Measurements from ENCODE around the gene NUDT2.

The NUDT2 gene

DNA sequence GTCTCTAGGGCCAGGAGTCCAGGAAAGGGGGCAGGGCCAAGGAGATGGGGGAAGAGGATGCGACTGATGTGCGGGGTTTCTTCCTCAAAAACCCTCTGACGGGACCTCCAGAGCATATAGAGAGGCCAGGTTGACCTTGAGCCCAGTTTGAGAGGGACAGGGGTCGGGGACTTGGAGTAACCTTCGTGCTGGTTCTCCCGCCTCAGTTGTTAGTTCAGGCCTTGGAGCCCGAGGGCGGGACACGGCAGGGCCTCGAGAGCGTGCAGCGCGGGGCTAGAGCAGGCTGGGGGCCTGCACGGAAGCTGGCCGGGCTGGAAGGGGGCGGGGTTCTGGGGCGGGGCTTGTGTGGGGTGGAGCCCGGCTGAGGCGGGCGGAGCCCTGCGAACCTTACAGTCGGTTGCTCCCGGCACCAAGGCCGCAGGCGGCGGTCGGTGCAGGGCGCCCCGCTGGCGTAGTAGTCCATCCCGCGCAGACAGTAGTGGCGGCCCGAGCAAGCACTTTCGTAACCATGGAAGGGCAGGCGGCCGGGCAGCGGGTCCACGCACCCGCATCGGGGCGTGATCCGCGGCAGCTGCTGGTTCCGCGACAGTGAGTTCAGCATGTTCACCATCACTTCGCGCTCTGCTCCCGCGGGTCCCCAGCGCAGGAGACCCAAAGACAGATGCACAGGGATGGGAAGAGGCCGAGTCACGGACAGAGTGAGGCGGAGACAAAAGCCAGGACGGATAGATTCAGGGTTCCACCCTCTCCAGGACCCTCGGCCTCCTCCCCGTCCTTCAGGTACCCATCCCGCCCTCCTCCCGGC, 51.3 kb downstream of the NUDT2 start:
- H3K9me3 ChIP-seq (replicated peaks; ENCODE audit: low read length), result no peaks in the 10 kb centered on the region
- peaks cover 27% of the 10 kb centered on the region for H3K4me1 ChIP-seq (ENCODE audit: control insufficient read depth, insufficient read depth, low read length)
- peak overlapping the region; percentile 59 for H3K9ac ChIP-seq (ENCODE audit: low read depth, low read length)
- H3K4me2 ChIP-seq (ENCODE audit: low read length), result peak overlapping the region; percentile 96
- H3K27me3 ChIP-seq (ENCODE audit: control insufficient read depth, insufficient read depth, low read length), result no peaks in the 10 kb centered on the region
- H3K36me3 ChIP-seq (ENCODE audit: insufficient read depth, low read length), result no peaks in the 10 kb centered on the region
- peak overlapping the region; percentile 69 for H3K4me3 ChIP-seq (ENCODE audit: low read length)

DNA sequence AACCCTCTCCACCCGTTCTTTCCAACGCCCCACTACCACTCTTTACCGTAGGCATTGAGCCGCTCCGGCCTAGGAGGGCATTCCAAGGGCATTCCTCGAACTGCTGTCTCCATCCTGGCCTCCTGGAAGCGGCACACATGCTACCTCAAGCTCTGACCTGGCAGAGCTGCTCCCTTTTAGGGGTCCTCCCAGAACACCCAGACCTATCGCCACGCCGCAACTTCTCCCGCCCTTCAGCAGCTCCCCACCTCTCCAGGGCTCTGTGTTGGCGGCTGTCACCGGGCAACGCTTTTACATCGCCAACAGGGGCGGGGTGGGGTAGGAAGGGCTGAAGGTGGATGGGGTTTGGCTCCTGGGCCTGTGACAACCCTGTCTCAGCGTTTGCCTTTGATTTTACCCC, 52.0 kb downstream of the NUDT2 start:
- peak overlapping the region; percentile 69 for H3K4me3 ChIP-seq (ENCODE audit: low read length)
- H3K9ac ChIP-seq (ENCODE audit: low read depth, low read length), result peak overlapping the region; percentile 59

DNA sequence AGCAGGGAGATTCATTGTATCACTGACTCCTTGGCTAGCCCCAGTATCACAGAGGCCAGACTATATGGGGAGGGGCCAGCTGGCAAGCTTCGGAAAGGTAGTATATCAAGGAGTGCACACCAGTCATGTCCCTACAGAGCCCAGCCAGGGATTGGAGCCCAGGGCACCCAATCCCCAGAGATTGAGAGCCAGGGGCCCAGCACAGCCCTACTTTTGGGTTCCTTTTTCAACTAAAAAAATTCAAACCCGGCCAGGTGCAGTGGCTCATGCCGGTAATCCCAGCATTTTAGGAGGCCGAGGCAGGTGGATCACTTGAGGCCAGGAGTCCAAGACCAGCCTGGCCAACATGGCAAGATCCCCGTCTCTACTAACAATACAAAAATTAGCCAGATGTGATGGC, 52.7 kb downstream of the NUDT2 start:
- Histone ChIP-seq H3K9me3 (replicated peaks; ENCODE audit: low read length) (no peaks in the 10 kb centered on the region), H3K4me1 (ENCODE audit: control insufficient read depth, insufficient read depth, low read length) (peaks cover 18% of the 10 kb centered on the region), H3K9ac (ENCODE audit: low read depth, low read length) (no peak overlapping the region), H3K4me3 (ENCODE audit: low read length) (no peak overlapping the region), H3K27me3 (ENCODE audit: control insufficient read depth, insufficient read depth, low read length) (no peaks in the 10 kb centered on the region), H3K4me2 (ENCODE audit: low read length) (no peak overlapping the region), H3K36me3 (ENCODE audit: insufficient read depth, low read length) (no peaks in the 10 kb centered on the region)

More for the DNA sequence above, 52.0 kb downstream of the NUDT2 start:
- H3K9me3 ChIP-seq (replicated peaks; ENCODE audit: low read length), result no peaks in the 10 kb centered on the region
- no peaks in the 10 kb centered on the region for H3K36me3 ChIP-seq (ENCODE audit: insufficient read depth, low read length)
- peak overlapping the region; percentile 96 for H3K4me2 ChIP-seq (ENCODE audit: low read length)
- no peaks in the 10 kb centered on the region for H3K27me3 ChIP-seq (ENCODE audit: control insufficient read depth, insufficient read depth, low read length)
- H3K4me1 ChIP-seq (ENCODE audit: control insufficient read depth, insufficient read depth, low read length), result peaks cover 21% of the 10 kb centered on the region

DNA sequence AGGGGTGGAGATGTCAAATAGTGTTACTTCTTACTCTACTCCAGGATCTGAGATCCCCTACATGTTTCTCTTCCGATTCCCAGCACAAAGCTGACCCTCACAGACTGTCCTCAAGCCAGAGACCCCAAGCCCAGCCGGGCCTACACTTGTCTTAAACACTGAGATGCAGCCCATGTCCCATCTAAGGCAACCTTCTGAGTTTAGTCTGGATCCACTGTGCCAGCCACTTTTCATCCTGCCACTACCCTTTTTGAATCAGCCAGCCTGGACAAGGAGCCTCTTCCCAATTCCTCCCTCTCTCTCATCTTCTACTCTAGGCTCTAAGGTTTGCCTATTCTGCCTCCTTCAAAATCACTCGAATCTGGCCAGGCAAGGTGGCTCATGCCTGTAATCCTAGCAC, 53.5 kb downstream of the NUDT2 start:
- no peaks in the 10 kb centered on the region for H3K9me3 ChIP-seq (replicated peaks; ENCODE audit: low read length)
- H3K4me3 ChIP-seq (ENCODE audit: low read length), result no peak overlapping the region
- no peak overlapping the region for H3K4me2 ChIP-seq (ENCODE audit: low read length)
- no peak overlapping the region for H3K9ac ChIP-seq (ENCODE audit: low read depth, low read length)
- H3K36me3 ChIP-seq (ENCODE audit: insufficient read depth, low read length), result no peaks in the 10 kb centered on the region
- H3K4me1 ChIP-seq (ENCODE audit: control insufficient read depth, insufficient read depth, low read length), result peaks cover 14% of the 10 kb centered on the region
- no peaks in the 10 kb centered on the region for H3K27me3 ChIP-seq (ENCODE audit: control insufficient read depth, insufficient read depth, low read length)

DNA sequence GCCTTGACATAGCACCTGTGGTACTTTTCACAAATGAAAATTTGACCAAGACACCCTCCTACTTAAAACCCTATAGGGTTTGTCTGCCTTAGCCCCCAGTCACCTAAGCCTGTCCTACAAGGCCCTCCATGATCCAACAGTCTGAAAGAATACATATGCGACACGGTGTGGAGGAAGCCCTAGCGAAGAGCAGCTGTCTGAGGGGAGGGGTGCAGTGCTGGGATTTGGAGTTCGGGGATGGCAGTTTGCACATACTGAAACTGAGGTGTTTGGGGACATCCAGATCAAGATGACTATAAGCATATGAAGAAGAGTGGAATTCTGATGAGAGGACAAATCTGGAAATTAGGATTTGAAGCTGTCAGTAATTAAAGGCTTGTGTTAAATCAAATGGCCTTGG, 54.5 kb downstream of the NUDT2 start:
- Histone ChIP-seq H3K4me1 (ENCODE audit: control insufficient read depth, insufficient read depth, low read length) (peaks cover 14% of the 10 kb centered on the region), H3K9ac (ENCODE audit: low read depth, low read length) (no peak overlapping the region), H3K4me3 (ENCODE audit: low read length) (no peak overlapping the region), H3K27me3 (ENCODE audit: control insufficient read depth, insufficient read depth, low read length) (no peaks in the 10 kb centered on the region), H3K4me2 (ENCODE audit: low read length) (no peak overlapping the region), H3K36me3 (ENCODE audit: insufficient read depth, low read length) (no peaks in the 10 kb centered on the region), H3K9me3 (replicated peaks; ENCODE audit: low read length) (no peaks in the 10 kb centered on the region)

DNA sequence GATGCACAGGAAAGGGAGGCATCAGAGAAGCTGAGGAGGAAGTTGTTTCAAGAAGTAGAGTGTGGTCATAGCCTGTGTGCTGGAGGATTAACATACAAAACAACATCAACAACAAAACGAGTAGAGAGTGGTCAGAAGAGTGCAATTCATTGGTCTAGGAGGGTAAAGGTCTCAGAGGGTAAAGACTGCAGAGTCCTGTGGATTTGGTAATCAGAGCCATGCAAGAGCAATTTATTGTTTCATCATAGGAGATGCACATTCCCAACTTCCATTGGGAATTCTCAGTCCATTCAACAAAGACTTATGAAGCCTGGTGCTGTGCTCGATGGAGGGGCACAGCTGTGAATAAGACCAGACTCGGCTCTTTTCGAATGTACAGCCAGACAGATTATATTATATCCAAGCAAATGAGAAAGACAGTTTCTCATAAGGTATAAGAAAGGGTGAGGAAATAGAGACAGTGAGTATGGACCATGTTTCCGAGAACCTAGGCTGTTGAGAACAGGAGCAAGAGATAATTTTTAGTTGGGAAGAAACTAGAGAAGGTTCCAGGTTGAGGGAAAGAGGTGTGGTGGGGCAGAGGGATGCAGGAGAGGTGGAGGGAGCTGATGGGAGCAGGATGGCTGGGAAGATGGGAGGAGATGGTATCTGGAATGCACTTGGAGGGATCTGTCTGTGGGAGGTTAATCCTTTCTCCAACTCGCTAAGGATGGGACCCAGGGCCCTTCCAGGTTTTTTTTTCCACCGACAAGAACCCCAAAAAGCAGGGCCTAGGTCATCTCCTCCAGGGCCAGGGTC, 55.2 kb downstream of the NUDT2 start:
- H3K27me3 ChIP-seq (ENCODE audit: control insufficient read depth, insufficient read depth, low read length), result no peaks in the 10 kb centered on the region
- peaks cover 12% of the 10 kb centered on the region for H3K4me1 ChIP-seq (ENCODE audit: control insufficient read depth, insufficient read depth, low read length)
- H3K4me2 ChIP-seq (ENCODE audit: low read length), result no peak overlapping the region
- no peaks in the 10 kb centered on the region for H3K9me3 ChIP-seq (replicated peaks; ENCODE audit: low read length)
- H3K9ac ChIP-seq (ENCODE audit: low read depth, low read length), result no peak overlapping the region
- H3K36me3 ChIP-seq (ENCODE audit: insufficient read depth, low read length), result no peaks in the 10 kb centered on the region
- no peak overlapping the region for H3K4me3 ChIP-seq (ENCODE audit: low read length)

DNA sequence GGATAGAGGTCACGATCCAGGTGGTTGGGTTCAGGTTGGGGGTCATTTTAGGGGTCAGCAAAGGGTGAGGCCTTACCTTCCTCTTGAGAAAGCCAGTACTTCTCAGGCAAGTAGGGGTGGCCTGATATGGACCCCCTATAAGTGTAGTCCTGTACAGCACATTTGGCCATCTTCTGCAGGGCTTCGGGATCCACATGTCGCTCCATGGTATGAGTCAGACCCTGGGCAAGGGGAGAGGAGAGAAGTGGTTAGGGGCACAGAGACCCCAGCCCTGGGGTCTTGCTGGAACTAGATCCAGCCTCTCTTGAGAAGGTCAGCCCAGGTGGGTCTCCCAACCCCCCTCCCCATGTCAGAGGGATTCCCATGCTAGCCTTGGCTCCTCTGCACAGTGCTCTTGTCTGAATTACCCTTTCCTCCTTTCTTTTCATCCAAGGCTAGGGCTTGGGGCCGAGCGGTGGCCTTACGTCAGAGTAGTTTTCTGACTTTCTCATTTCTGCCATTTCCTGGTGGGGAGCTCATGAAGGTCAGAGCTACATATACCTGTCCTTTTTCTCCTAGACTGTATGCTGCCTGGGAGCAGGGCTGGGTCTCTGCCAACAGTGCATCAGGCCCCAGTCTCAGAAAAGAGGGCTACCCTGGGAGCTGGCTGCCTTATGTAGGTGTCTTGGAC, 56.3 kb downstream of the NUDT2 start:
- Histone ChIP-seq H3K27me3 (ENCODE audit: control insufficient read depth, insufficient read depth, low read length) (no peaks in the 10 kb centered on the region), H3K9ac (ENCODE audit: low read depth, low read length) (no peak overlapping the region), H3K4me1 (ENCODE audit: control insufficient read depth, insufficient read depth, low read length) (peaks cover 5% of the 10 kb centered on the region), H3K4me3 (ENCODE audit: low read length) (no peak overlapping the region), H3K4me2 (ENCODE audit: low read length) (no peak overlapping the region), H3K9me3 (replicated peaks; ENCODE audit: low read length) (no peaks in the 10 kb centered on the region), H3K36me3 (ENCODE audit: insufficient read depth, low read length) (no peaks in the 10 kb centered on the region)

DNA sequence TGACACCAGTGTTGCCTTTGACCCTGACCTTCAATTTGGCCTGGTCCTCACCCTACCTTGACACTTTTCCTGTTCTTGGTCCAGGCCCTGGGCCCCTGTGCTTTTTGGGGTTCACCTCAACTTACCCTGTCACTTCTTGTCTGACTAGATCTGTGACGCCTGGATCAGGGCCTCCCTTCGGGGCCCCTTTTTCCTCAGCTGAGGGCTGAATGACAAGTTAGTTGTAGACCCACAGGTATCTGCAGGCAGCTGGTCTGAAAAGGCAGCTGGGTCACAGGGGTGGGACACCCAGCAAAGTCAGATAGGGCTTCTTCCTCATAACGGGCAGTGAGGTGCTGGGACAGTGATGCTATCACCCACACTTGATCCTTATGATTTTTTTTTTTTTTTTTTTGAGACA, 57.3 kb downstream of the NUDT2 start:
- Histone ChIP-seq H3K9ac (ENCODE audit: low read depth, low read length) (no peak overlapping the region), H3K4me3 (ENCODE audit: low read length) (no peak overlapping the region), H3K4me1 (ENCODE audit: control insufficient read depth, insufficient read depth, low read length) (no peaks in the 10 kb centered on the region), H3K27me3 (ENCODE audit: control insufficient read depth, insufficient read depth, low read length) (no peaks in the 10 kb centered on the region), H3K36me3 (ENCODE audit: insufficient read depth, low read length) (no peaks in the 10 kb centered on the region), H3K9me3 (replicated peaks; ENCODE audit: low read length) (no peaks in the 10 kb centered on the region), H3K4me2 (ENCODE audit: low read length) (no peak overlapping the region)

DNA sequence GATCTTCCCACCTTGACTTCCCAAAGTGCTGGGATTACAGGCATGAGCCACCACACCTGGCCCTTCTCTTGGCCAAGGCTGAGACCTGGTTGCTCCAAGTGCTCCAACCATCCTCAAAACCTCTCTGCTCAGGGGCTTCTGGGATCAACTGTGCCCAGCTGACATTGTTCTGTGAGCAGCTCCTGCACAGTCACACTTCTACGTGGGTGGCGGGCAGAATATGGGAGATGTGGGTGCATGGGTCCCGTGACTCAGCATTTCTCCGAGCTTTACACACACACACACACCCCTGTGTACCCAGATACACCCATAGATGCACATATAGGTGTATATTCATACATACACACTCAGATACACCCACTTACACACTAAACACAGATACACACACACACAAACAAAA, 57.9 kb downstream of the NUDT2 start:
- Histone ChIP-seq H3K9ac (ENCODE audit: low read depth, low read length) (no peak overlapping the region), H3K9me3 (replicated peaks; ENCODE audit: low read length) (no peaks in the 10 kb centered on the region), H3K4me3 (ENCODE audit: low read length) (no peak overlapping the region), H3K27me3 (ENCODE audit: control insufficient read depth, insufficient read depth, low read length) (no peaks in the 10 kb centered on the region), H3K4me2 (ENCODE audit: low read length) (no peak overlapping the region), H3K36me3 (ENCODE audit: insufficient read depth, low read length) (no peaks in the 10 kb centered on the region), H3K4me1 (ENCODE audit: control insufficient read depth, insufficient read depth, low read length) (no peaks in the 10 kb centered on the region)

DNA sequence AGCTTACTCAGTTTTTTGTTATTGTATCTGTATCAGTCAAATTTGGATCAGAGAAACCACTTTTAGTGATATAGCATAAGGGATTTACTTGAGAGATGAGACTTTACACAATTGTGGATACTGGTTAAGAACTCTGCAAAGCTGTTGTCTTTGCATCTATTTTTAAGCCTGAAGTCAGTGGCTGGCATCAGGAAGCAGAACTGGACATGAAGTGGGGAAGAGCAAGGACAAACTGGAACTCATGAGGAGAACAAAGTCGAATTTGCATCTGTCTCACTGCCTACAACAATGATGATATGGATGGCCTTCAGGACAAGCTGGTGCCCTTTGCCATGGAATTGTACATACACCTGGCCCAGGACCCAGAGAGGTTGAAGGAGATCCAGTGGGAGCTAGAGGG, 63.1 kb downstream of the NUDT2 start:
- Histone ChIP-seq H3K9me3 (replicated peaks; ENCODE audit: low read length) (no peaks in the 10 kb centered on the region), H3K4me1 (ENCODE audit: control insufficient read depth, insufficient read depth, low read length) (no peaks in the 10 kb centered on the region), H3K27me3 (ENCODE audit: control insufficient read depth, insufficient read depth, low read length) (no peaks in the 10 kb centered on the region), H3K4me3 (ENCODE audit: low read length) (no peak overlapping the region), H3K36me3 (ENCODE audit: insufficient read depth, low read length) (no peaks in the 10 kb centered on the region), H3K9ac (ENCODE audit: low read depth, low read length) (no peak overlapping the region), H3K4me2 (ENCODE audit: low read length) (no peak overlapping the region)

Measured in skeletal muscle satellite cell (primary cell).